Lower lobe of right lung (tissue), 2 donors: Measurements from ENCODE around the gene RPS2. TPM values are rescaled to one million over a fixed set of nuclear protein-coding genes. Genes with fewer than 3 reads are reported as not detected.
"Not testable (repeated sequence)": the region's sequence is repeated elsewhere in the genome, so short reads cannot be mapped to it uniquely, and the experiment has no call there.

Source experiments
- ATAC-seq, 2 donors: fragments of 200-7000 bp; cut with Tn5 transposase; one replicate each; pipeline ENCODE4 v1.9.1; 2020 to 2022; ENCODE audit warnings: mild to moderate bottlenecking in 2 of 2, moderate library complexity in 2 of 2
- DNase-seq: peaks from one replicate; pipeline ENCODE4 v3.0.0-alpha.2; 2020
- H3K27ac ChIP-seq: fragments of 200-600 bp; one replicate; pipeline ENCODE4 v1.8.0; 2022
- H3K27me3 ChIP-seq: fragments of 200-600 bp; one replicate; pipeline ENCODE4 v1.8.0; 2022; ENCODE audit warnings: low read depth
- H3K36me3 ChIP-seq: fragments of 200-600 bp; one replicate; pipeline ENCODE4 v1.8.0; 2022; ENCODE audit warnings: mild to moderate bottlenecking
- H3K4me1 ChIP-seq: fragments of 200-600 bp; one replicate; pipeline ENCODE4 v1.8.0; 2022
- H3K4me3 ChIP-seq: fragments of 200-600 bp; one replicate; pipeline ENCODE4 v1.8.0; 2022; ENCODE audit warnings: mild to moderate bottlenecking
- H3K9me3 ChIP-seq: fragments of 200-600 bp; one replicate; pipeline ENCODE4 v1.8.0; 2022
- CTCF ChIP-seq: fragments of 200-600 bp; IDR thresholded peaks from one replicate; pipeline ENCODE4 v1.8.0; 2022; ENCODE audit warnings: antibody characterized with exemption, mild to moderate bottlenecking
- intact Hi-C: fragments of 100-400 bp; cut with DNase I; formaldehyde crosslinking; loops from one replicate; pipeline ENCODE4 v1.11.0; 2022
- total RNA-seq: library from RNA; stranded (reverse); fragmentation: NEBNext Ultra II Directional; extraction: Animal tissue kit (Norgen Biotek cat#: 25700); gene quantifications from one replicate; pipeline ENCODE4 v1.2.1, GENCODE V29; 2021
- donor health status: DM: no; HTN: yes; CAD: no; lungs with severe emphysema.

The RPS2 gene
- total RNA-seq, 1 donor from 2014 or later, result 1,721 TPM

DNA sequence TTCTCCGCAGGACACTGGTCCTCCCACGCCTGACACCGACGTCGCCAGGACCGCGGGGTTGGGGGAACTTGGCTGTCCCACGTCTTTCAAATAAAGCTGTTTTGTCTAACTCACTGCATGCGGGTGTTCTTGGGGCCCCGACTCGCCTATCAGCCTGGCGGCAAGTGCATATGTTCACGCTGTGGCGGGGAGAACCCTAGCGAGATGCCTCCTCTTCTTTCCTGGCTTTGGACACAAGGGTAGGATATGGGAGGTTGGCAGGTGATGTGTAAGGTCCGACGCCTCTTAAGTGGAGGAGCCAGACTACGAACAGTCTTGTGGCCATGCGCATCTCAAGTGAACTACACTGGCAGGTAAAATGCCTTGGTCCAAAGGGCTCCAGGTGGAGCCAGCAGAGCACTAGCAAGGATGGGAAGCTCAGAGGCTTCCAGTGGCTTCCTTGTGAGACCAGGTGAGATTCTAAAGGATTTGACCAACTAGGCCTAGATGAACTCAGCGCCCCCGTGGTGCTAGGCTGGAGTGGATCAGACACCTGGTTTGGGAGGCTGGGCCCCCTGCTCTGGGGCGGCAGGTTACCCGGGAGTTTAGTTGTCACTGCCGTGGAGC, 873 bp upstream of the RPS2 start:
- intact Hi-C loops, result no loop called here
- Histone ChIP-seq H3K27ac (peak overlapping the region; percentile 98), H3K9me3 (no peaks in the 10 kb centered on the region), H3K36me3 (peaks cover 26% of the 10 kb centered on the region), H3K4me1 (peaks cover 33% of the 10 kb centered on the region), H3K27me3 (no peaks in the 10 kb centered on the region), H3K4me3 (peak overlapping the region; percentile 92)
- peak in 1 of 2 donors; percentile 2 for ATAC-seq
- DNase-seq, result no peak
- TF ChIP-seq CTCF, result no peak

GRCh38 chr16:1963806-1964505, 670 bp downstream of the RPS2 start:
- H3K9me3 ChIP-seq, result no peaks in the 10 kb centered on the region
- no peaks in the 10 kb centered on the region for H3K27me3 ChIP-seq
- peak; percentile 4 to 40 for ATAC-seq
- peaks cover 26% of the 10 kb centered on the region for H3K36me3 ChIP-seq
- peak overlapping the region; percentile 92 for H3K4me3 ChIP-seq
- H3K4me1 ChIP-seq, result peaks cover 42% of the 10 kb centered on the region
- no peak for TF ChIP-seq CTCF
- intact Hi-C loops, result no loop called here
- H3K27ac ChIP-seq, result peak overlapping the region; percentile 98
- no peak for DNase-seq

DNA sequence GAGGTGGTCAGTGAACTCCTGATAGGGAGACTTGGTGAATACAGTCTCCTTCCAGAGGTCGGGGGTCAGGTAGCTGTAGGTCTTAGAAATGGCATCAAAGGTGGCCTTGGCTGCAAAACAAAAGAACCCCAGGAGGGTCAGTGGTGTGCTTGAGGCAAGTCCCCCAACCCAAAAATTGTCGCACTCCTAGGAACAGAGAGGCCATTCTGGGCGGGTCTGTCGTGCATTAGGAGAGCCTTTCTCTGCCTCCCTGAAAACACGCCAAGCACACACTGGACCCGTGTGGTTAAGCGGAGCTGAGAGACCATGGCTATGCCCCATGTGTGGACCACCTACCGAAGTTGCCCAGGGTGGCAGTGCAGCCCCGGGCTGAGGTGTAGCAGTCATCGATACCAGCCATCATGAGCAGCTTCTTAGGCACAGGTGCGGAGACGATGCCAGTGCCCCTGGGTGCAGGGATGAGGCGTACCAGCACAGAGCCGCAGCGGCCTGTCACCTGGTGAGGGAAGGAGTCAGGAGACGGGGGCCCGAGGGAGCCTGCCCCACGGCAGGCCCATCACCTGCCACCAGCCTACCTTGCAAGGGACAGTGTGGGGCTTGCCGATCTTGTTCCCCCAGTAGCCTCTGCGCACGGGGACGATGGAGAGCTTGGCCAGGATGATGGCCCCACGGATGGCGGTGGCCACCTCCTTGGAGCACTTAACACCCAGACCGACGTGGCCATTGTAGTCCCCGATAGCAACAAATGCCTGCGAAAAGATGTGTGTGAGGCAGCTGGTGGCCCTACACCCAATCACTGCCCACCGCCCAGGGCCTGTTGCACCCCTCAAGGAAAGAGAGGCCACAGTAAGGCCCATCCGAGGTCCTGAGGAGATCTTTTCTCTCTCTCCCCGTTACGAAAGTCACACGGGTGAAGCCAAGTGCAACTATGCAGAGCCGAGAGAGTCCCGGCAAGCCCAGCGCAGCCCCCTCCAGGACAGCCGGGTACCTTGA, 2.2 kb downstream of the RPS2 start:
- H3K4me3 ChIP-seq, H3K27ac ChIP-seq, ATAC-seq: not testable (repeated sequence)

GRCh38 chr16:1961651-1962067, 3.0 kb downstream of the RPS2 start:
- ATAC-seq (no peak), DNase-seq (no peak)
- Histone ChIP-seq H3K27ac (no peak overlapping the region), H3K36me3 (peaks cover 26% of the 10 kb centered on the region), H3K4me1 (peaks cover 46% of the 10 kb centered on the region), H3K9me3 (no peaks in the 10 kb centered on the region), H3K27me3 (no peaks in the 10 kb centered on the region), H3K4me3 (no peak overlapping the region)
- TF ChIP-seq CTCF, result no peak
- intact Hi-C loops, result no loop called here

More for the DNA sequence above, 2.2 kb downstream of the RPS2 start:
- H3K27me3 ChIP-seq, H3K9me3 ChIP-seq, DNase-seq, intact Hi-C loops: not testable (repeated sequence)
- Histone ChIP-seq H3K4me1 (peaks cover 46% of the 10 kb centered on the region), H3K36me3 (peaks cover 26% of the 10 kb centered on the region)

DNA sequence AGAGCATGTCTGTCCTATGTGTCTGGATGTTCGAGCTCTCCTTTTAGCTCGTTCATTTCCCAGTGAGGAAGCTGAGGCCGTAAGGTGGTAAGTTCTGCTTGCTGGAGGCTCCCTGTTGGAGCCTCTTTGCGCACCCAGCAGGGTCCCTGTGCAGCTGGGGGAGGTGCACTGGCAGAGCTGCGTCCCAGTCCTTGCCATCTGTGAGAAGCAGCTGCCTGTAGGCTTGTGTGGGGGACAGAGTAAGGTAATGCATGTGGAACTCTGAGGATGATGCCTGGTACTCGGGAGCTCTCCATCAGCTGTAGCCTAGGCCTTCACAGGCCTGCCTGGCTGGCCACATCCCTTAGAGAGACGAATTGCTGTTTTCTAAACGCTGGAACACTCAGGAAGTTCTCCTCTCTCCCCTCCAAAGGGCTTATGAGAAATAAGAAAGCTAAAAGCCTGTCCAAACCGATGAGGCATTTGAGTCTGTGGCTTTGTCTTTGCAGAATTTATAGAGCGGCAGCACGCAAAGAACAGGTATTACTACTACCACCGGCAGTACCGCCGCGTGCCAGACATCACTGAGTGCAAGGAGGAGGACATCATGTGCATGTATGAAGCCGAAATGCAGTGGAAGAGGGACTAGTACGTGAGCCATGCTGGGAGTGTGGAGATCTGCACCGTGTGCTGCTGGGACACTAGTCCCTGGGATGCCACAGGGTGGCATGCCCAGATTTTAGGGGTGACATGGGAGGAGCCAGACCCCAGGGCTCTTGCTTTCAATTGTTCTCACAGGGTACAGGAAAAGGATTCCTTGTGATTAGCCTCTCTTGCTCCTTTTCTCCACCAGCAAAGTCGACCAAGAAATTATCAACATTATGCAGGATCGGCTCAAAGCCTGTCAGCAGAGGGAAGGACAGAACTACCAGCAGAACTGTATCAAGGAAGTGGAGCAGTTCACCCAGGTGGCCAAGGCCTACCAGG, 3.7 kb downstream of the RPS2 start:
- Histone ChIP-seq H3K27ac (peak overlapping the region; percentile 18), H3K4me1 (peaks cover 43% of the 10 kb centered on the region), H3K4me3 (peak overlapping the region; percentile 96)

More for the DNA sequence above, 3.7 kb downstream of the RPS2 start:
- ATAC-seq, result no peak
- peak; percentile 39 for DNase-seq
- H3K9me3 ChIP-seq, result no peaks in the 10 kb centered on the region
- TF ChIP-seq CTCF, result no peak
- no peaks in the 10 kb centered on the region for H3K27me3 ChIP-seq
- H3K36me3 ChIP-seq, result peaks cover 26% of the 10 kb centered on the region
- intact Hi-C loops, result no loop called here
